Measurements from ENCODE around the gene HMCN2.

Gene HMCN2

DNA sequence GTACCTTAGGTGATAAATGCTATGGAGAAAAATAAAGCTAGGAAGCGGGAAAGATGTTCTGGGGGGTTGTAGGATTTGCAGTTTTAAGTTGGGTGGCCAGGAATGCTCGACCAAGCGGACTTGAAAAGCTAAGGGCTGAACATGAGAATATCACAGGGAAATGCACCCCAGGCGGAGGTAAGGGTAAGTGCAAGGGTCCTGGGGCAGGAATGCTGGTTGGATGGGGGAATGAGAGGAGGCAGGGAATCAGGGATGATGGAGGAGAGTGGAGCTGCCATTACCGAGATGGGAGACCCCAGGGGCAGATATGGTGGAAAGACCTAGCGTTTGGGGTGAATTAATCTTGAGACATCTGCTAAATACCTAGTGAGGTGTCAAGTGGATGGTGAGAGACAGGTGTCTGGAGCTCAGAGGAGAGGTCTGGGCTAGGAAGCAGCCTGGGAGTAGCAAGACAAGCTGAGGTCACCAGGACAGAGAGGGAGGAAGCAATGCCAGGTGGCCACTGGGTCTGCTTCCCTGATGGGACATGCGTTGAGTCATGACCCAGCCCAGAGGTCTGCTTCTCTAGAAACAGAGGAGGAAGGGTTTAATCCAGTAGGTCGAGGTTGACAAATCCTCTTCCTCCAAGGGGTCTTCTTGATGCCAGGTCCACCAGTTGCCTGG lies 101.5 kb downstream of the HMCN2 start:
- no peak for DNase-seq (ENCODE audit: low read depth, low spot score)
- Histone ChIP-seq H3K4me3 (no peak overlapping the region), H3K27ac (no peak overlapping the region), H3K9ac (ENCODE audit: insufficient read length) (no peak overlapping the region), H3K9me3 (ENCODE audit: low read depth, low read length) (no peaks in the 10 kb centered on the region), H3K36me3 (ENCODE audit: insufficient read depth, low read length) (no peaks in the 10 kb centered on the region)
- TF ChIP-seq EZH2 (IDR thresholded peaks at IDR 0.05): no peak
- TF ChIP-seq POLR2AphosphoS5 (IDR thresholded peaks at IDR 0.05; ENCODE audit: borderline replicate concordance, low read depth, low read length): no peak
- no peak for TF ChIP-seq FOXP2 (optimal IDR thresholded peaks at IDR 0.05; ENCODE audit: control extremely low read depth, extremely low read length, insufficient read depth)

DNA sequence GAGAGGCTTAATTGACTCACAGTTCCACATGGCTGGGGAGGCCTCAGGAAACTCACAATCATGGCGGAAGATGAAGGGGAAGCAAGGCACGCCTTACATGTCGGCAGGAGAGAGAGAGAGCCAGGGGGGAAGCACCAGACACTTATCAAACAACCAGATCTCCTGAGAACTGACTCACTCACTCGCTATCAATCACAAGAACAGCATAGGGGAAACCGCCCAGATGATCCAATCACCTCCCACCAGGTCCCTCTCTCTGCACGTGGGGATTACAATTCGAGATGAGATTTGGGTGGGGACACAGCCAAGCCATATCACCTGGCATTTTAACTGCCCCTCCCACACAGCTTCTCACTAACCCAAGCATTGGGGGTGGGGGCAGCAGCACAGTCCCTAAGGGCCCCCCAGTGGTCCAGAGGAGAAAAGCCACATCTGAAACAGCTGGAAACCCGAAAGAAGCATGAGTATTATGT lies 103.1 kb downstream of the HMCN2 start:
- H3K9me3 ChIP-seq (ENCODE audit: low read depth, low read length): no peaks in the 10 kb centered on the region
- H3K27ac ChIP-seq: no peak overlapping the region
- H3K9ac ChIP-seq (ENCODE audit: insufficient read length): no peak overlapping the region
- H3K36me3 ChIP-seq (ENCODE audit: insufficient read depth, low read length): no peaks in the 10 kb centered on the region
- TF ChIP-seq EZH2 (IDR thresholded peaks at IDR 0.05) (no peak), POLR2AphosphoS5 (IDR thresholded peaks at IDR 0.05; ENCODE audit: borderline replicate concordance, low read depth, low read length) (no peak), FOXP2 (optimal IDR thresholded peaks at IDR 0.05; ENCODE audit: control extremely low read depth, extremely low read length, insufficient read depth) (no peak)
- DNase-seq (ENCODE audit: low read depth, low spot score): no peak
- no peak overlapping the region for H3K4me3 ChIP-seq

DNA sequence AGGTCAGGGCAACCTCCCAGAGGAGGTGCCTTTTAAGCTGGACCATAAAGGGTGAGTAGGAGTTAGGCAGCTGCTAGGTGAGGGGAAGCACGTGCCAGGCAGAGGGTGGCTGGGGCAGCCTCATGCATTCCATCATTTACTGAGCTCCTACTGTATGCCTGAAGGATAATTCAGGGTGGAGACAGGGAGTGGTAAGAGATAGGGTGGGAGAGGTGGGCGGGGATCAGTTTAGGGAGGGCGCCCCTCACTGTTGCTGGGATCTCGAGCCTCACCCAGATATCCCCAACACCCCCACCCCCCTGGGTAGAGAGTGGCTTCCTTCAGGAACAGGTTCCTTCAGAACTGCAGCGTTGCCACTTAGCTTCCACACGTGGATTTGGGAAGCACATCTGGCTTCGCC lies 104.7 kb downstream of the HMCN2 start:
- H3K9me3 ChIP-seq (ENCODE audit: low read depth, low read length): no peaks in the 10 kb centered on the region
- no peak for TF ChIP-seq FOXP2 (optimal IDR thresholded peaks at IDR 0.05; ENCODE audit: control extremely low read depth, extremely low read length, insufficient read depth)
- TF ChIP-seq EZH2 (IDR thresholded peaks at IDR 0.05): no peak
- no peak for TF ChIP-seq POLR2AphosphoS5 (IDR thresholded peaks at IDR 0.05; ENCODE audit: borderline replicate concordance, low read depth, low read length)
- DNase-seq (ENCODE audit: low read depth, low spot score): no peak
- H3K9ac ChIP-seq (ENCODE audit: insufficient read length): no peak overlapping the region
- H3K4me3 ChIP-seq: no peak overlapping the region
- no peaks in the 10 kb centered on the region for H3K36me3 ChIP-seq (ENCODE audit: insufficient read depth, low read length)
- no peak overlapping the region for H3K27ac ChIP-seq

DNA sequence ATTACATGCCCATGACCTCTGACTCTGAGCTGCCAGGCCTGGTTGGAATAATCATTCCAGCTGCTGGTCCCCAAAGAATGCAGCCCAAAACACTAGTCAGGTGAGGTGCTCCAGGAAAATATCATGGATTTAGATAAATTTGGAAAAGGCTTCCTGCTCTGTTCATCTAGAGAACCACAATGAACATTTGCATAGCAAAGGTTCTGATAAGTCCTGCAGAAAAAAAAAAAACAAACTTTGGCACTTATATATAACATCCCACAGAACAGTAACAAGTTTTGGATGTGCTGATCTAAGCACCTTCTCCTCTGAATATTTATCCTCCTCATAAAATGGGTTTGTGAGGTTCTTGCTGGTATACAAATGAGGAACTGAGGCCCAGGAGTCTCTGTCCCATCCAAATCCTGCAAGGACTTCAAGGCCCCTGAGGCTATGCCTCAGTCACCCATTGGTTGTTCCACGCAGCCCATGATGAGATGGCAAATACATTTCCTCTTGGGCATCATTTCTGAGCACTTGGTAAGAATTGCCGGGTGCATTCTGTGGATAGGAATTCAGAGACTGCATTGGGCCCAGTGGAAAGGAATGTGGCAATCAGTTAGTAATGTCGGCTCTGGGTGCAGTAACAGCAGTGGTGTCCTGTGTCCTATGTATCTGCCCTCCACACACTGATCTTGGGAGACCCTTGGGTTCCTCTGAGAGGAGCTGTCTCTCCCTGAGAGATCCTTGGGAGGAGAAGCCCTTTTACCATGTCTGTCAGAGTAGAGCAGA lies 105.8 kb downstream of the HMCN2 start:
- no peaks in the 10 kb centered on the region for H3K36me3 ChIP-seq (ENCODE audit: insufficient read depth, low read length)
- H3K9ac ChIP-seq (ENCODE audit: insufficient read length): no peak overlapping the region
- no peak overlapping the region for H3K4me3 ChIP-seq
- DNase-seq (ENCODE audit: low read depth, low spot score): no peak
- no peak overlapping the region for H3K27ac ChIP-seq
- TF ChIP-seq FOXP2 (optimal IDR thresholded peaks at IDR 0.05; ENCODE audit: control extremely low read depth, extremely low read length, insufficient read depth) (no peak), POLR2AphosphoS5 (IDR thresholded peaks at IDR 0.05; ENCODE audit: borderline replicate concordance, low read depth, low read length) (no peak), EZH2 (IDR thresholded peaks at IDR 0.05) (no peak)
- no peaks in the 10 kb centered on the region for H3K9me3 ChIP-seq (ENCODE audit: low read depth, low read length)

DNA sequence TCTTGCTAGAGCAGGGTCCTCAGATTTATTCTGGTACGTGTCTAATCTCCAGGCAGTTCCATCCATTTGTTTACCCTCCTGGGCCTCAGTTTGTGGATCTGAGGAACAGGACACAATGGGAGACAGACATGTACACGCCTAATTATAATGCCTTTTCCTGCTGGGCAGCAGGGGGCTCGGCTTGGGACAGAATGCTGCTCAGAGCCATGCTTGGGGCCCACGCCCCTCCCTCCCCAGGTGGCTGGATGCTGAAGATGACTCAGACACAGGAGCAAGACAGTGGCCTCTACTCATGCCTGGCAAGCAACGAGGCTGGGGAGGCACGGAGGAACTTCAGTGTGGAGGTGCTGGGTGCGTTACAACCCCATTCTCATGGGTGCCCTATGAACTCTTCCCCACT lies 106.5 kb downstream of the HMCN2 start:
- TF ChIP-seq POLR2AphosphoS5 (IDR thresholded peaks at IDR 0.05; ENCODE audit: borderline replicate concordance, low read depth, low read length) (no peak), EZH2 (IDR thresholded peaks at IDR 0.05) (no peak), FOXP2 (optimal IDR thresholded peaks at IDR 0.05; ENCODE audit: control extremely low read depth, extremely low read length, insufficient read depth) (no peak)
- Histone ChIP-seq H3K9me3 (ENCODE audit: low read depth, low read length) (no peaks in the 10 kb centered on the region), H3K36me3 (ENCODE audit: insufficient read depth, low read length) (no peaks in the 10 kb centered on the region), H3K9ac (ENCODE audit: insufficient read length) (no peak overlapping the region), H3K4me3 (no peak overlapping the region), H3K27ac (no peak overlapping the region)
- no peak for DNase-seq (ENCODE audit: low read depth, low spot score)

DNA sequence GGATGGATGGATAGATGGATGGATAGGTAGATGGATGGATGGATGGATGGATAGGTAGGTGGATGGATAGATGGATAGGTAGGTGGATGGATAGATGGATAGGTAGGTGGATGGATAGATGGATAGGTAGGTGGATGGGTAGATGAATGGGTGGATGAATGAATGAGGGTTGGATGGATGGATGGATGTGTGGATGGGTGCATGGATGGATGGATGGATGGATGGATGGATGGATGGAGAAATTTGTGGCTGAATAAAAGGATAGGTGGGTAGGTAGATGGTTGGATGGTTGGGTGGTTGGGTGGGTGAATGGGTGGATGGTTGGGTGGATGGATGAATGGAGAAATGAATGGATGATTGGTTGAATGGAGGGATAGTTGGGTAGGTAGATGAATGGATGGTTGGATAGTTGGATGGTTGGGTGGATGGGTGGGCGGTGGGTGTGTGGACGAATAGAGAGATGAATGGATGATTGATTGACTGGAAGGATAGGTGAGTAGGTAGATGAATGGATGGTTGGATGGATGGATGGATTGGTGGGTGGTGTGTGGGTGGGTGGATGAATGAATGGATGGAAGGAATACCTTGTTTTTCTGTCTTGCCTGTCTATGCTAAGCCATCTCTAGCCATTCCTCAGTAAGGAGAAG lies 108.2 kb downstream of the HMCN2 start:
- no peak overlapping the region for H3K4me3 ChIP-seq
- TF ChIP-seq POLR2AphosphoS5 (IDR thresholded peaks at IDR 0.05; ENCODE audit: borderline replicate concordance, low read depth, low read length) (no peak), EZH2 (IDR thresholded peaks at IDR 0.05) (no peak), FOXP2 (optimal IDR thresholded peaks at IDR 0.05; ENCODE audit: control extremely low read depth, extremely low read length, insufficient read depth) (no peak)
- no peaks in the 10 kb centered on the region for H3K9me3 ChIP-seq (ENCODE audit: low read depth, low read length)
- no peaks in the 10 kb centered on the region for H3K36me3 ChIP-seq (ENCODE audit: insufficient read depth, low read length)
- DNase-seq (ENCODE audit: low read depth, low spot score): no peak
- H3K27ac ChIP-seq: no peak overlapping the region
- H3K9ac ChIP-seq (ENCODE audit: insufficient read length): no peak overlapping the region

DNA sequence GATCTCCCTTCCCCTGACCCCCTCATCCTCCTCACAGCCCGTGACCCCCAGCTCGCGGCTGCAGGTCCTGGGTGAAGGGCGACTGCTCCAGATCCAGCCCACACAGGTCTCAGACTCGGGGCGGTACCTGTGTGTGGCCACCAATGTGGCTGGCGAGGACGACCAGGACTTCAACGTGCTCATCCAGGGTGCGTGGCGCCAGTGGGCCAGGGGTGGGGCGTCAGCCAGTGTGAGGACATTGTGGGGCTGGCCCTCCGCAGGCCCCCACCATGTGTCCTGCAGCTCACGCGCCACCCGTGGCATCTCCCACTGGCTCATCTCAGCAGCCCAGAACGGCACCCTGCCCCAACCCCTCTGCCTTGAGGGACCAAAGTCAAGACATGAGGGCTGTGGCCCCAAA lies 112.1 kb downstream of the HMCN2 start:
- Histone ChIP-seq H3K36me3 (ENCODE audit: insufficient read depth, low read length) (no peaks in the 10 kb centered on the region), H3K4me3 (no peak overlapping the region), H3K9me3 (ENCODE audit: low read depth, low read length) (no peaks in the 10 kb centered on the region), H3K9ac (ENCODE audit: insufficient read length) (no peak overlapping the region), H3K27ac (no peak overlapping the region)
- DNase-seq (ENCODE audit: low read depth, low spot score): no peak
- TF ChIP-seq POLR2AphosphoS5 (IDR thresholded peaks at IDR 0.05; ENCODE audit: borderline replicate concordance, low read depth, low read length): no peak
- TF ChIP-seq EZH2 (IDR thresholded peaks at IDR 0.05): no peak

DNA sequence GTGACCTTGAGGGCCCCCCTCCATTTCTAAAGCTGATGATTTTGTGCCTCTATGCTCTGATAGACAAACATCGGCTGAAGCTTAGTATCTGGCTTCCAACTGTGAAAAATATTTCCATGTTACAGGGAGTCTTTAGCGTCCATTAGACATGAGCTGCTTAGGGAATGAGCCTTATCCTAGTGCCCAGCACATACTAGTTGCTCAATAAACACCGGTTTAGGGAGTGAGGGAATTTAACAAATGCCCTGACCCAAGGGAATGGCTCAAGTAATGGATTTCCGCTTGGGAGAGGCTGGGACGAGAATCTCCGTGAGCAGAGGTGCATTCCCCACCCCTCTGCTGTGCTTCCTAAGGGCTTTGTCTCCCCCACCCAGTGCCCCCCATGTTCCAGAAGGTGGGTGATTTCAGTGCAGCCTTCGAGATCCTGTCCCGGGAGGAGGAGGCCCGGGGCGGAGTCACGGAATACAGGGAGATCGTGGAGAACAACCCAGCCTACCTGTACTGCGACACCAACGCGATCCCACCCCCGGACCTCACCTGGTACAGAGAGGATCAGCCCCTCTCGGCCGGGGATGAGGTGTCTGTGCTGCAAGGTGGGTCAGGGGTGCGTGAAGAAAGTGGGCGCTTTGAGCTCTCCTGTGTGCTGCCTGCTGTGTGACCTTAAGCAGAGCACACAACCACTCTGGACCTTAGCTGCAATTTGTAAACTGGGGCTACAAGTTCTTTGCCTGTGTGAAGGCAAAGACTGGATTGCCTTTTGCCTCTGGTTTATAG lies 113.5 kb downstream of the HMCN2 start:
- H3K9ac ChIP-seq (ENCODE audit: insufficient read length): no peak overlapping the region
- TF ChIP-seq FOXP2 (optimal IDR thresholded peaks at IDR 0.05; ENCODE audit: control extremely low read depth, extremely low read length, insufficient read depth) (no peak), POLR2AphosphoS5 (IDR thresholded peaks at IDR 0.05; ENCODE audit: borderline replicate concordance, low read depth, low read length) (no peak), EZH2 (IDR thresholded peaks at IDR 0.05) (no peak)
- no peak overlapping the region for H3K4me3 ChIP-seq
- H3K9me3 ChIP-seq (ENCODE audit: low read depth, low read length): no peaks in the 10 kb centered on the region
- no peaks in the 10 kb centered on the region for H3K36me3 ChIP-seq (ENCODE audit: insufficient read depth, low read length)
- H3K27ac ChIP-seq: no peak overlapping the region
- no peak for DNase-seq (ENCODE audit: low read depth, low spot score)
